ENCODE data around the gene TTC21A. TPM values are rescaled to one million over a fixed set of nuclear protein-coding genes. Genes with fewer than 3 reads are reported as not detected.

TTC21A gene
- total and polyA plus RNA-seq, 2 experiments from 2014 or later = 3.7 to 6.5 TPM

- Histone ChIP-seq H3K27me3 (no peaks in the 10 kb centered on the region), H3K4me3 (no peak overlapping the region), H3K9me3 (ENCODE audit: low read depth) (no peaks in the 10 kb centered on the region), H3K27ac (no peak overlapping the region), H3K79me2 (no peaks in the 10 kb centered on the region), H3K9me2 (replicated peaks; ENCODE audit: insufficient read depth) (no peaks in the 10 kb centered on the region), H2AFZ (no peak overlapping the region), H3K36me3 (replicated peaks; ENCODE audit: insufficient read depth, low read depth) (no peaks in the 10 kb centered on the region), H3K4me2 (no peak overlapping the region), H3K4me1 (ENCODE audit: insufficient read depth) (no peaks in the 10 kb centered on the region), H4K20me1 (ENCODE audit: insufficient read depth, poor library complexity, severe bottlenecking) (no peaks in the 10 kb centered on the region)
- TF ChIP-seq CTCF (IDR thresholded peaks at IDR 0.05; ENCODE audit: poor library complexity) = no peak
- no peak for TF ChIP-seq EZH2 (IDR thresholded peaks at IDR 0.05; ENCODE audit: borderline replicate concordance)
- no peak for TF ChIP-seq EZH2phosphoT487 (IDR thresholded peaks at IDR 0.05; ENCODE audit: low read depth, severe bottlenecking, unreplicated experiment)
- WGBS (ENCODE audit: low lambda C conversion rate, missing lambda C conversion rate) = 96% methylated on average over 1 of the region's 1 CpG
- DNase-seq (ENCODE audit: low spot score) = no peak
These were observed 25.6 kb downstream of the TTC21A start for GRCh38 chr3:39133093-39133490.

- H3K27me3 ChIP-seq = no peaks in the 10 kb centered on the region
- no peak for TF ChIP-seq EZH2 (IDR thresholded peaks at IDR 0.05; ENCODE audit: borderline replicate concordance)
- no peak for TF ChIP-seq EZH2phosphoT487 (IDR thresholded peaks at IDR 0.05; ENCODE audit: low read depth, severe bottlenecking, unreplicated experiment)
- no peak for TF ChIP-seq CTCF (IDR thresholded peaks at IDR 0.05; ENCODE audit: poor library complexity)
- WGBS (ENCODE audit: low lambda C conversion rate, missing lambda C conversion rate) = 85% methylated on average over 6 of the region's 6 CpGs
These were observed 26.3 kb downstream of the TTC21A start for GRCh38 chr3:39133822-39134221.

GRCh38 chr3:39134305-39134704, 26.8 kb downstream of the TTC21A start:
- H2AFZ ChIP-seq = no peak overlapping the region
- H3K79me2 ChIP-seq = no peaks in the 10 kb centered on the region
- H3K4me3 ChIP-seq = no peak overlapping the region
- 88% methylated on average over 7 of the region's 7 CpGs for WGBS (ENCODE audit: low lambda C conversion rate, missing lambda C conversion rate)
- H3K4me2 ChIP-seq = no peak overlapping the region
- no peak overlapping the region for H3K27ac ChIP-seq
- no peak for TF ChIP-seq CTCF (IDR thresholded peaks at IDR 0.05; ENCODE audit: poor library complexity)
- TF ChIP-seq EZH2 (IDR thresholded peaks at IDR 0.05; ENCODE audit: borderline replicate concordance) = no peak
- TF ChIP-seq EZH2phosphoT487 (IDR thresholded peaks at IDR 0.05; ENCODE audit: low read depth, severe bottlenecking, unreplicated experiment) = no peak
- no peaks in the 10 kb centered on the region for H4K20me1 ChIP-seq (ENCODE audit: insufficient read depth, poor library complexity, severe bottlenecking)
- H3K9me3 ChIP-seq (ENCODE audit: low read depth) = no peaks in the 10 kb centered on the region
- H3K27me3 ChIP-seq = no peaks in the 10 kb centered on the region
- H3K4me1 ChIP-seq (ENCODE audit: insufficient read depth) = peaks cover 6% of the 10 kb centered on the region
- DNase-seq (ENCODE audit: low spot score) = no peak
- no peaks in the 10 kb centered on the region for H3K9me2 ChIP-seq (replicated peaks; ENCODE audit: insufficient read depth)
- H3K36me3 ChIP-seq (replicated peaks; ENCODE audit: insufficient read depth, low read depth) = no peaks in the 10 kb centered on the region

More at GRCh38 chr3:39133822-39134221, 26.3 kb downstream of the TTC21A start:
- no peaks in the 10 kb centered on the region for H4K20me1 ChIP-seq (ENCODE audit: insufficient read depth, poor library complexity, severe bottlenecking)
- no peaks in the 10 kb centered on the region for H3K9me2 ChIP-seq (replicated peaks; ENCODE audit: insufficient read depth)
- no peak overlapping the region for H3K4me3 ChIP-seq
- H3K79me2 ChIP-seq = no peaks in the 10 kb centered on the region
- no peak overlapping the region for H3K4me2 ChIP-seq
- H3K27ac ChIP-seq = no peak overlapping the region
- H2AFZ ChIP-seq = no peak overlapping the region
- H3K36me3 ChIP-seq (replicated peaks; ENCODE audit: insufficient read depth, low read depth) = no peaks in the 10 kb centered on the region
- no peaks in the 10 kb centered on the region for H3K9me3 ChIP-seq (ENCODE audit: low read depth)
- peaks cover 2% of the 10 kb centered on the region for H3K4me1 ChIP-seq (ENCODE audit: insufficient read depth)
- no peak for DNase-seq (ENCODE audit: low spot score)

All from hepatocyte (in vitro differentiated cells).